ENCODE measurements around the gene NUS1.
"Not testable (repeated sequence)": the region's sequence is repeated elsewhere in the genome, so short reads cannot be mapped to it uniquely, and the experiment has no call there.

NUS1 gene

GRCh38 chr6:117711369-117711768 is 36.1 kb downstream of the NUS1 start:
- no peak for DNase-seq (ENCODE audit: low read depth in 3 of 3, low spot score in 1 of 3)

GRCh38 chr6:117718895-117719294 is 43.6 kb downstream of the NUS1 start:
- DNase-seq (ENCODE audit: low read depth in 3 of 3, low spot score in 1 of 3) = no peak

GRCh38 chr6:117721520-117721919 is 46.3 kb downstream of the NUS1 start:
- DNase-seq (ENCODE audit: low read depth in 3 of 3, low spot score in 1 of 3) = not testable (repeated sequence)

GRCh38 chr6:117728626-117729025 is 53.4 kb downstream of the NUS1 start:
- no peak for DNase-seq (ENCODE audit: low read depth in 3 of 3, low spot score in 1 of 3)

GRCh38 chr6:117729613-117730012 is 54.3 kb downstream of the NUS1 start:
- DNase-seq (ENCODE audit: low read depth in 3 of 3, low spot score in 1 of 3) = no peak

- no peak for DNase-seq (ENCODE audit: low read depth in 3 of 3, low spot score in 1 of 3)
These were observed 58.1 kb downstream of the NUS1 start for GRCh38 chr6:117733341-117733740.

GRCh38 chr6:117739869-117740268 is 64.6 kb downstream of the NUS1 start:
- DNase-seq (ENCODE audit: low read depth in 3 of 3, low spot score in 1 of 3) = no peak

- no peak for DNase-seq (ENCODE audit: low read depth in 3 of 3, low spot score in 1 of 3)
These were observed 65.3 kb downstream of the NUS1 start for GRCh38 chr6:117740605-117741004.

GRCh38 chr6:117750675-117751074 is 75.4 kb downstream of the NUS1 start:
- not testable (repeated sequence) for DNase-seq (ENCODE audit: low read depth in 3 of 3, low spot score in 1 of 3)
